Effector memory CD8-positive, alpha-beta T cell (primary cell): ENCODE data around the gene C1orf146.
A peak's percentile ranks its signal among the peaks of the same experiment; 100 is the strongest.
"Not testable (repeated sequence)": the region's sequence is repeated elsewhere in the genome, so short reads cannot be mapped to it uniquely, and the experiment has no call there.

ENCODE experiments used
- ATAC-seq: fragments of 150-1000 bp; cut with Tn5 transposase; replicated peaks from 2 replicates; pipeline ENCODE4 v1.10.0; 2021; ENCODE audit warnings: mild to moderate bottlenecking, moderate library complexity
- DNase-seq, 3 experiments: peaks; one replicate each; pipeline ENCODE4 v3.0.0; 2021
- H3K27ac Mint-ChIP-seq, 2 donors: one replicate each; pipeline ENCODE4 v1.8.0; 2022; ENCODE audit warnings: mild to moderate bottlenecking in 2 of 2, mixed read lengths in 2 of 2, moderate library complexity in 2 of 2
- H3K27me3 Mint-ChIP-seq, 2 donors: one replicate each; pipeline ENCODE4 v1.8.0; 2022; ENCODE audit warnings: mixed read lengths in 2 of 2
- H3K36me3 Mint-ChIP-seq: one replicate; pipeline ENCODE4 v1.8.0; 2022; ENCODE audit warnings: mild to moderate bottlenecking, moderate library complexity, mixed read lengths; ENCODE audit not compliant: insufficient read depth
- H3K4me1 Mint-ChIP-seq, 2 donors: one replicate each; pipeline ENCODE4 v1.8.0; 2022; ENCODE audit warnings: low read depth in 2 of 2, mixed read lengths in 2 of 2
- H3K4me3 Mint-ChIP-seq, 2 donors: one replicate each; pipeline ENCODE4 v1.8.0; 2022; ENCODE audit warnings: mild to moderate bottlenecking in 2 of 2, mixed read lengths in 2 of 2, moderate library complexity in 2 of 2
- H3K9me3 Mint-ChIP-seq, 2 donors: one replicate each; pipeline ENCODE4 v1.8.0; 2022; ENCODE audit warnings: mixed read lengths in 2 of 2

C1orf146 gene

GRCh38 chr1:92218559-92218958 lies 844 bp downstream of the C1orf146 start:
- Mint-ChIP-seq H3K4me3 (no peak overlapping the region), H3K36me3 (no peaks in the 10 kb centered on the region), H3K4me1 (no peaks in the 10 kb centered on the region), H3K9me3 (no peaks in the 10 kb centered on the region), H3K27me3 (peaks cover 7 to 18% of the 10 kb centered on the region in 2 donors), H3K27ac (no peak overlapping the region)
- ATAC-seq (no peak), DNase-seq (no peak)

DNA sequence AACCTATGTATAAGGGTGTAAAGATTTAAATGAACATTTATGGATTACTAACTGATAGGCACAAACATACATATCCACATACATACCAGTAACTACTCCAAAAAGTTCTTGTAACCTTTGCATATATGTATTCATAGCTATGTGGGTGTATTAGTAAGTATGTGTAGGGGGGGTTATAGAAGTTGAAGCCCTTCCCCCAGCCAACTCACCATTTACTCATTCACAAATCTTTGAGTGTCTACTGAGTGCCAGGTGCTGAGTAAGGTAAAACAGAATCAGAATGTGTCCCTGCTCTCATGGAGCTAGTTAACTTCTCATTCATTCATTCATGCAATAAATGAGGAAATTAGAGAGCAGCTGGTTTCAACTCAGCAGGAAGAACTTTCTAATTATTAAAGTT lies 1.3 kb downstream of the C1orf146 start:
- H3K4me3 Mint-ChIP-seq, result no peak overlapping the region
- peaks cover 7 to 18% of the 10 kb centered on the region in 2 donors for H3K27me3 Mint-ChIP-seq
- DNase-seq (no peak), ATAC-seq (no peak)
- H3K9me3 Mint-ChIP-seq, result no peaks in the 10 kb centered on the region
- no peaks in the 10 kb centered on the region for H3K4me1 Mint-ChIP-seq
- H3K36me3 Mint-ChIP-seq, result no peaks in the 10 kb centered on the region
- no peak overlapping the region for H3K27ac Mint-ChIP-seq

DNA sequence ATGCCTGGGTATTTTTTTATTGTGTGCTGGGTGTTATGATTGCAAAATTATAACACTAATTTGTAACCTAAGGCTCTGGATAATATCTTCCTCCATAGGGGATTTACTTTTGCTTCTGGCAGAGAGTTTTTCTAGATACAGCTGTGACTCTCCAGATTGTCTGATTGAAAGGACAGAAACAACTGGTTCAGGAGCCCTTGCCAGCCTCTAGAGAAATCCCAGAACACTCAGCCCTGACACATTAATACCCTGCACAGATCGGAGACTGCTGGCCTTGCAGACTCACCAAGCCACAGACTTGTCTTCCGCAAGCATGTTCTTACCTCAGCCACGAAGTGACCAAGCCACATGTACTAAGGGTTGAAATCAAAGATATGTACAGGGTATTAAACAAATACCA lies 10.7 kb downstream of the C1orf146 start:
- no peaks in the 10 kb centered on the region for H3K36me3 Mint-ChIP-seq
- ATAC-seq, result no peak
- no peak for DNase-seq
- peaks cover 0 to 7% of the 10 kb centered on the region in 2 donors for H3K27me3 Mint-ChIP-seq
- no peak overlapping the region for H3K4me3 Mint-ChIP-seq
- H3K27ac Mint-ChIP-seq, result no peak overlapping the region
- no peaks in the 10 kb centered on the region for H3K4me1 Mint-ChIP-seq
- H3K9me3 Mint-ChIP-seq, result no peaks in the 10 kb centered on the region

- H3K27me3 Mint-ChIP-seq, result peaks cover 8 to 11% of the 10 kb centered on the region in 2 donors
- no peaks in the 10 kb centered on the region for H3K4me1 Mint-ChIP-seq
- no peaks in the 10 kb centered on the region for H3K36me3 Mint-ChIP-seq
- no peak overlapping the region for H3K27ac Mint-ChIP-seq
- ATAC-seq (no peak), DNase-seq (no peak)
- no peak overlapping the region for H3K4me3 Mint-ChIP-seq
- no peaks in the 10 kb centered on the region for H3K9me3 Mint-ChIP-seq
Measured at GRCh38 chr1:92230736-92231135, 13.0 kb downstream of the C1orf146 start.

DNA sequence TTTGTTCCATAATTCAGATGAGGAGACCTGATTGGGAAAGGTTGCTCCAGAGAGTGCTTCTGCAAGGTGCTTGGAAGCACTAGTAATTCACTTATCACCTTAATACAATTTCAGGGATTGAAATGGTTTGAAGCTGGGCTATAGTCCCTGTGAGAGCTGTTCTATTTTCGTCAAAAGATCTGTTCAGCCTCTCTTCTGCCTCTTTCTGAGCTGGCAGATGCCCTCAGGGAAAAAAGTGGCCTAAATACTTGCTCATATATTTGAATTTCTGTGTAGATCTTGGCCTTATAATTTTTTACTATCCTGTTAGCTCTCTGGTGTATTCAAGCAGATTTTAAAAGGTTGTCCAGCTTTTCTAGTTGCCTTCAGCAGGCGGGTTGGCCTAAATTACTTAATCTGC lies 22.3 kb downstream of the C1orf146 start:
- no peaks in the 10 kb centered on the region for H3K9me3 Mint-ChIP-seq
- DNase-seq (no peak), ATAC-seq (no peak)
- no peak overlapping the region for H3K27ac Mint-ChIP-seq
- H3K27me3 Mint-ChIP-seq, result peaks cover 22 to 38% of the 10 kb centered on the region in 2 donors
- no peaks in the 10 kb centered on the region for H3K4me1 Mint-ChIP-seq
- H3K4me3 Mint-ChIP-seq, result no peak overlapping the region
- no peaks in the 10 kb centered on the region for H3K36me3 Mint-ChIP-seq

DNA sequence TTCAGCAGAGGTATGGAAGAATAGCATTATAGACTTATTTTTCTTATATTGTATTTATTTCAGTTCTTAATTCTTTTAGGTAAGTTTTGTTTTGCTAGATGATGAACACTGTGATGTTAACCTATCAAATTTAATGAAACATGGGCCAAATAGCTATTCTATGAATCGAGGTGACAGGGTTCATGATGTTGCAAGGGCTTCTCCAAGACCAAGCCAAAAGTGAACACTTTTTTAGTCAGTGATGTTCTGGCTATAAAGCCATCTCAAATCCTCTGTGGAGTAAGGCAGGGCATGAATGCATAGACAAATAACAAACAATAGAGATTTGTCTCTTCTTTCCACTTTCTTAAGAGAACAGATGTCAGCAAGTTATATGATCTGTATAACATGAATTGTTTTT lies 26.7 kb downstream of the C1orf146 start:
- Mint-ChIP-seq H3K9me3 (no peaks in the 10 kb centered on the region), H3K27me3 (no peaks in the 10 kb centered on the region), H3K4me1 (no peaks in the 10 kb centered on the region), H3K36me3 (no peaks in the 10 kb centered on the region), H3K4me3 (no peak overlapping the region), H3K27ac (peak overlapping the region in 1 of 2 donors; percentile 19)
- ATAC-seq (no peak), DNase-seq (no peak)

DNA sequence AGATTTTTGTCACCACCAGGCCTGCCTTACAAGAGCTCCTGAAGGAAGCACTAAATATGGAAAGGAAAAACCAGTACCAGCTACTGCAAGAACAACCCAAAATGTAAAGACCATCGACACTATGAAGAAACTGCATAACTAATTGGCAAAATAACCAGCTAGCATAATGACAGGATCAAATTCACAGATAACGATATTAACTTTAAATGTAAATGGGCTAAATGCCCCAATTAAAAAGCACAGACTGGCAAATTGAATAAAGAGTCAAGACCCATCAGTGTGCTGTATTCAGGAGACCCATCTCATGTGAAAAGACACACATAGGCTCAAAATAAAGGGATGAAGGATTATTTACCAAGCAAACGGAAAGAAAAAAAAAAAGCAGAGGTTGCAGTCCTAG lies 37.0 kb downstream of the C1orf146 start:
- not testable (repeated sequence) for H3K9me3 Mint-ChIP-seq, H3K4me3 Mint-ChIP-seq, H3K27me3 Mint-ChIP-seq, ATAC-seq, DNase-seq
- H3K36me3 Mint-ChIP-seq, result peaks cover 25% of the 10 kb centered on the region
- peak overlapping the region in 1 of 2 donors; percentile 30 for H3K27ac Mint-ChIP-seq
- H3K4me1 Mint-ChIP-seq, result peaks cover 4 to 16% of the 10 kb centered on the region in 2 donors

- peaks cover 4 to 16% of the 10 kb centered on the region in 2 donors for H3K4me1 Mint-ChIP-seq
- no peaks in the 10 kb centered on the region for H3K27me3 Mint-ChIP-seq
- no peak overlapping the region for H3K27ac Mint-ChIP-seq
- peaks cover 0 to 1% of the 10 kb centered on the region in 2 donors for H3K9me3 Mint-ChIP-seq
- H3K36me3 Mint-ChIP-seq, result peaks cover 48% of the 10 kb centered on the region
- ATAC-seq (no peak), DNase-seq (no peak)
- no peak overlapping the region for H3K4me3 Mint-ChIP-seq
Measured at GRCh38 chr1:92259350-92259749, 41.6 kb downstream of the C1orf146 start.

DNA sequence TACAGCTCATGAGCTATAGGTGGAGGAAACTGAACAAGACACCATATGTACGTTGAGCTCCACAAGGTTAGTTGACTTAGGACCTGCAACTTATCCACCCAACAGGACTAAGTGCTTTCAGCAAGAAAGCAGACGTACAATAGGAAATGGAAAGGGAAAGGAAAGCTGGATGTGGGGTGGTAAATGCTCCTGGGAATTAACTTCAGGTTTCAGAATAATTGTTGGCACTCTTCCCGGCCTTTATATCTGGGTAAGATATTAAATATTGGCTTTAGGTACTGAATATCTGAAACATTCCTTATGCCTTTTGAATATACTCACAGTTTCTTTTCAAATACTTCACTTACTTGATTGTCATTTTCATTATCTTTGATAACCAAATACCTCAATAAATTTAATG lies 44.8 kb downstream of the C1orf146 start:
- DNase-seq (no peak), ATAC-seq (no peak)
- Mint-ChIP-seq H3K4me1 (peaks cover 1 to 3% of the 10 kb centered on the region in 2 donors), H3K27ac (no peak overlapping the region), H3K9me3 (no peaks in the 10 kb centered on the region), H3K4me3 (no peak overlapping the region), H3K36me3 (peaks cover 53% of the 10 kb centered on the region), H3K27me3 (no peaks in the 10 kb centered on the region)

- H3K27me3 Mint-ChIP-seq, result no peaks in the 10 kb centered on the region
- H3K9me3 Mint-ChIP-seq, result no peaks in the 10 kb centered on the region
Measured at GRCh38 chr1:92273039-92273438, 55.3 kb downstream of the C1orf146 start.

GRCh38 chr1:92274939-92275338 lies 57.2 kb downstream of the C1orf146 start:
- peaks cover 0 to 17% of the 10 kb centered on the region in 2 donors for H3K4me1 Mint-ChIP-seq
- H3K4me3 Mint-ChIP-seq, result no peak overlapping the region
- DNase-seq (no peak), ATAC-seq (no peak)
- no peaks in the 10 kb centered on the region for H3K27me3 Mint-ChIP-seq
- no peaks in the 10 kb centered on the region for H3K9me3 Mint-ChIP-seq
- peak overlapping the region in 1 of 2 donors; percentile 32 for H3K27ac Mint-ChIP-seq
- peaks cover 5% of the 10 kb centered on the region for H3K36me3 Mint-ChIP-seq

More at GRCh38 chr1:92273039-92273438, 55.3 kb downstream of the C1orf146 start:
- DNase-seq, result no peak
- Mint-ChIP-seq H3K4me3 (no peak overlapping the region), H3K36me3 (peaks cover 14% of the 10 kb centered on the region), H3K27ac (peak overlapping the region in 1 of 2 donors; percentile 32), H3K4me1 (peaks cover 0 to 17% of the 10 kb centered on the region in 2 donors)
- no peak for ATAC-seq

DNA sequence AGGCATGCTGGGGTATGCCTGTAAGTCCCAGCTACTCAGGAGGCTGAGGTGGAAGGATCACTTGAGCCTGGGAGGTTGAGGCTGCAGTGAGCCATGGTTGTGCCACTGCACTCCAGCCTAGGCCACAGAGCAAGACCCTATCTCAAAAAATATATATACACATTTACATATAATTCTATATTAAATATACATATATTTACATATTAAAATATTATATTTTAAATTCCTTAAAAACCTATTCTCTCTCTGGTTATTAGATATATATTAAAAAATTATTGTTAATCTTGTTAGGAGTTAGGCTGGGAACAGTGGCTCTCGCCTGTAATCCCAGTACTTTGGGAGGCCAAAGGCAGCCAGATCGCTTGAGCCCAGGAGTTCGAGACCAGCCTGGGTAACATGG lies 58.4 kb downstream of the C1orf146 start:
- H3K36me3 Mint-ChIP-seq, result peaks cover 10% of the 10 kb centered on the region
- peaks cover 0 to 24% of the 10 kb centered on the region in 2 donors for H3K4me1 Mint-ChIP-seq
- no peaks in the 10 kb centered on the region for H3K27me3 Mint-ChIP-seq
- no peaks in the 10 kb centered on the region for H3K9me3 Mint-ChIP-seq
- no peak overlapping the region for H3K27ac Mint-ChIP-seq
- DNase-seq (no peak), ATAC-seq (no peak)
- H3K4me3 Mint-ChIP-seq, result no peak overlapping the region

DNA sequence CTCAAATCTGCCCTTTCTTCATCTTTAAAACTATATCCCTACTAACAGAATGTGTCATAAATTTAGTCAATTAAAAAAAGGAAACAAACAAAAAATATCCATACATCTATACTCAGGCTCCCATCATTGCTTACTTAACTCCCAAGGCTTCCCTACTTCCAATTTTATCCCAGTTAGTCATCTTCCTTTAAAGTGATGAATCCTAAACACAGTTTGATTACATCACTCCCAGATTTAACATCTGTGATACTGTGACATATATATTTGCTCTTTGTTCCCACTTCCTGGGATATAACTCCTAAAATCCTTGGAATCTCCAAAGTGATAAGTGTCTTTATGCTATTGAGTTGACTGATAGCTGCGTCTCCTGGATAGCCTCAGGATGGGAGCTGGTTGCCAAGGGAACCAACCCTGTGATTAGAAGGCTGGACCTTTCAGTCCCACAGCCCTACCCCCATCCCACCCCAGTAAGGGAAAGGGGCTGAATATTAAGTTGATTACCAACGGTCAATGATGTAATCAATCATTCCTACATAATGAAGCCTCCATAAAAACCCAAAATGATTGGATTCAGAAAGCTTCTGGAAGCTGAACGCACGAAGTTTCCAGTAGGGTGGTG lies 59.5 kb downstream of the C1orf146 start:
- peaks cover 3 to 30% of the 10 kb centered on the region in 2 donors for H3K4me1 Mint-ChIP-seq
- H3K36me3 Mint-ChIP-seq, result peaks cover 14% of the 10 kb centered on the region
- DNase-seq (no peak), ATAC-seq (no peak)
- no peaks in the 10 kb centered on the region for H3K9me3 Mint-ChIP-seq
- no peak overlapping the region for H3K4me3 Mint-ChIP-seq
- H3K27me3 Mint-ChIP-seq, result no peaks in the 10 kb centered on the region
- no peak overlapping the region for H3K27ac Mint-ChIP-seq

DNA sequence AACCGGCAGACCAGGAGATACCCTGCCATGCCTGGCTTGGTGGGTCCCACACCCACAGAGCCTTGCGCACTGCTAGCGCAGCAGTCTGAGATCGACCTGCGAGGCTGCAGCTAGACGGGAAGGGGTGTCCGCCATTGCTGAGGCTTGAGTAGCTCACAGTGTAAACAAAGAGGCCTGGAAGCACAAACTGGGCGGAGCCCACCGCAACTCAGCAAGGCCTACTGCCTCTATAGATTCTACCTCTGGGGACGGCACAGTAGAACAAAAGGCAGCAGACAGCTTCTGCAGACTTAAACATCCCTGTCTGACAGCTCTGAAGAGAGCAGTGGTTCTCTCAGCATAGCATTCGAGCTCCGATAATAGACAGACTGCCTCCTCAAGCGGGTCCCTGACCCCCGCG lies 62.1 kb downstream of the C1orf146 start:
- H3K36me3 Mint-ChIP-seq, result peaks cover 16% of the 10 kb centered on the region
- DNase-seq, H3K27ac Mint-ChIP-seq, H3K9me3 Mint-ChIP-seq, H3K4me3 Mint-ChIP-seq, H3K27me3 Mint-ChIP-seq, ATAC-seq: not testable (repeated sequence)
- H3K4me1 Mint-ChIP-seq, result peaks cover 13 to 50% of the 10 kb centered on the region in 2 donors
